GM23338 (cell line): ENCODE results near the gene PPFIA4. TPM values are rescaled to one million over a fixed set of nuclear protein-coding genes. Genes with fewer than 3 reads are reported as not detected.

Experiments used
- ATAC-seq: fragments of 200-7000 bp; cut with Tn5 transposase; 3 replicates; pipeline ENCODE4 v1.9.1; 2020
- DNase-seq: peaks from one replicate; pipeline ENCODE4 v3.0.0-alpha.2; 2015; ENCODE audit warnings: low spot score
- H2AFZ ChIP-seq: fragments of 200-600 bp; sonication (generic); 2 replicates; pipeline ENCODE4 v1.8.0; 2016; ENCODE audit warnings: antibody characterized with exemption, mild to moderate bottlenecking, moderate library complexity
- H3F3A ChIP-seq: fragments of 200-600 bp; sonication (generic); replicated peaks from 2 replicates; pipeline ENCODE4 v1.8.0; 2017; ENCODE audit warnings: antibody characterized with exemption, mixed run types, low read depth
- H3K27ac ChIP-seq: fragments of 200-600 bp; sonication (generic); 2 replicates; pipeline ENCODE4 v1.6.1; 2016; ENCODE audit warnings: low read depth
- H3K27me3 ChIP-seq: fragments of 200-600 bp; sonication (generic); 2 replicates; pipeline ENCODE4 v1.8.0; 2016; ENCODE audit warnings: mild to moderate bottlenecking, mixed run types, moderate library complexity; ENCODE audit not compliant: insufficient read depth
- H3K36me3 ChIP-seq: fragments of 200-600 bp; sonication (generic); 2 replicates; pipeline ENCODE4 v1.8.0; 2016; ENCODE audit warnings: mild to moderate bottlenecking; ENCODE audit not compliant: insufficient read depth
- H3K4me1 ChIP-seq: fragments of 200-600 bp; sonication (generic); 2 replicates; pipeline ENCODE4 v1.8.0; 2016; ENCODE audit warnings: mild to moderate bottlenecking, moderate library complexity; ENCODE audit not compliant: insufficient read depth
- H3K4me2 ChIP-seq: fragments of 200-600 bp; sonication (generic); 2 replicates; pipeline ENCODE4 v1.7.1; 2017; ENCODE audit warnings: mixed run types
- H3K4me3 ChIP-seq: fragments of 200-600 bp; sonication (generic); 2 replicates; pipeline ENCODE4 v1.6.1; 2016; ENCODE audit warnings: mixed run types
- H3K79me2 ChIP-seq: fragments of 200-600 bp; sonication (generic); replicated peaks from 2 replicates; pipeline ENCODE4 v1.8.0; 2017; ENCODE audit warnings: mild to moderate bottlenecking; ENCODE audit not compliant: insufficient read depth
- H3K9me2 ChIP-seq: fragments of 200-600 bp; sonication (generic); 2 replicates; pipeline ENCODE4 v1.8.0; 2017; ENCODE audit not compliant: insufficient read depth
- H4K20me1 ChIP-seq: fragments of 200-600 bp; sonication (generic); replicated peaks from 2 replicates; pipeline ENCODE4 v1.8.0; 2017; ENCODE audit warnings: mild to moderate bottlenecking; ENCODE audit not compliant: insufficient read depth
- H3K27ac Mint-ChIP-seq: 2 replicates; pipeline ENCODE4 v1.8.0; 2020; ENCODE audit warnings: inconsistent platforms, mild to moderate bottlenecking, moderate library complexity, mixed read lengths
- H3K27me3 Mint-ChIP-seq: 3 replicates; pipeline ENCODE4 v1.8.0; 2022; ENCODE audit warnings: low read depth, mild to moderate bottlenecking, moderate library complexity, mixed read lengths, inconsistent platforms; ENCODE audit not compliant: insufficient read depth, poor library complexity
- H3K36me3 Mint-ChIP-seq: 3 replicates; pipeline ENCODE4 v1.8.0; 2021; ENCODE audit warnings: low read depth, mild to moderate bottlenecking, inconsistent platforms, moderate library complexity, mixed read lengths
- H3K4me1 Mint-ChIP-seq: 3 replicates; pipeline ENCODE4 v1.8.0; 2020; ENCODE audit warnings: mild to moderate bottlenecking, inconsistent platforms, mixed read lengths
- H3K4me3 Mint-ChIP-seq: 3 replicates; pipeline ENCODE4 v1.8.0; 2021; ENCODE audit warnings: moderate library complexity, mild to moderate bottlenecking, inconsistent platforms, mixed read lengths
- H3K9me3 Mint-ChIP-seq: 3 replicates; pipeline ENCODE4 v1.8.0; 2020; ENCODE audit warnings: moderate library complexity, mild to moderate bottlenecking, inconsistent platforms, mixed read lengths
- CREB1 ChIP-seq: fragments of 250-450 bp; sonication (Bioruptor Pico); IDR thresholded peaks from 2 replicates; pipeline ENCODE4 v1.5.0; 2020; ENCODE audit warnings: low read depth, mild to moderate bottlenecking, moderate library complexity
- EZH2phosphoT487 ChIP-seq: fragments of 200-600 bp; sonication (generic); IDR thresholded peaks from one replicate; pipeline ENCODE4 v1.8.1; 2018; ENCODE audit warnings: antibody characterized with exemption; ENCODE audit not compliant: unreplicated experiment
- JUNB ChIP-seq: IDR thresholded peaks from one replicate; pipeline ENCODE4 v1.6.1; 2016; ENCODE audit warnings: antibody characterized with exemption; ENCODE audit not compliant: unreplicated experiment
- NANOG ChIP-seq: IDR thresholded peaks from 2 replicates; pipeline ENCODE4 v1.6.1; 2016; ENCODE audit warnings: antibody characterized with exemption, borderline replicate concordance
- STAT1 ChIP-seq: IDR thresholded peaks from one replicate; pipeline ENCODE4 v1.6.1; 2016; ENCODE audit warnings: antibody characterized with exemption; ENCODE audit not compliant: unreplicated experiment
- polyA plus RNA-seq: library from polyadenylated mRNA; unstranded; fragments of >200 nt; fragmentation: Nextera tagmentation; extraction: Ambion mirVana; gene quantifications from 2 replicates; pipeline ENCODE4 v1.2.1, GENCODE V29; 2016
- total RNA-seq: library from RNA; depleted of rRNA; stranded (reverse); fragments of >200 nt; shearing (Covaris generic); gene quantifications from 2 replicates; pipeline ENCODE4 v1.2.3, GENCODE V29; 2014
- TF ChIP-seq, protein P1 (sequence below): IDR thresholded peaks from one replicate; pipeline ENCODE4 v1.6.1; 2018; ENCODE audit warnings: antibody characterized with exemption; ENCODE audit not compliant: unreplicated experiment
- TF ChIP-seq, protein P2 (sequence below): IDR thresholded peaks from 2 replicates; pipeline ENCODE4 v1.6.1; 2016; ENCODE audit warnings: antibody characterized with exemption
- TF ChIP-seq, protein P3 (sequence below), 2 experiments: fragments of 200-600 bp in 1 of 2; sonication (generic) in 1 of 2; conservative IDR thresholded peaks; 2 replicates each; pipeline versions ENCODE4 v1.5.1 to v1.6.1; 2016 to 2017; ENCODE audit warnings: antibody characterized with exemption in 2 of 2, low read depth in 2 of 2, mild to moderate bottlenecking in 2 of 2, moderate library complexity in 1 of 2

The PPFIA4 gene
- total and polyA plus RNA-seq, 2 experiments from 2014 or later: 1.3 to 7.6 TPM

DNA sequence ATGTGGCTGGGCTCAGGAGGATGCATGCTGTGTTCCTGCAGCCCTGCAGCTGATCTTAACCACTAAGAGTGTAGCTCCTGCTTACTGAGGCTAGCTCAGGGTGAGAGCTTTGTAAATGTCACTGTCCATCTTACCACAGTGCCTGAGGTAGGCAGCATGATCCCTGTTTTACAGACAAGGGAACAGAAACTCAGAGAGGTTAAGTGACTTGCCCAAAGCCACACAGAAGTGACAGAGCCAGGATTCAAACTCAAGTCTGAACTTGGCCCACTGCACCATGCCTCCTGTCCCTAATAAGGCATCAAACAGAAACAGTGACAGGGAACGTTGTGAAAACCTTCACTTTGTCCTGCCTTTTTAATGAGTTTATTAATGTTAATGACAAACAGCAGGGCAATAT is 27.9 kb downstream of the PPFIA4 start (continued):
- TF ChIP-seq EZH2phosphoT487: no peak
- TF ChIP-seq CREB1 (CRISPR knock-in tag): no peak
- TF ChIP-seq, protein P1, sequence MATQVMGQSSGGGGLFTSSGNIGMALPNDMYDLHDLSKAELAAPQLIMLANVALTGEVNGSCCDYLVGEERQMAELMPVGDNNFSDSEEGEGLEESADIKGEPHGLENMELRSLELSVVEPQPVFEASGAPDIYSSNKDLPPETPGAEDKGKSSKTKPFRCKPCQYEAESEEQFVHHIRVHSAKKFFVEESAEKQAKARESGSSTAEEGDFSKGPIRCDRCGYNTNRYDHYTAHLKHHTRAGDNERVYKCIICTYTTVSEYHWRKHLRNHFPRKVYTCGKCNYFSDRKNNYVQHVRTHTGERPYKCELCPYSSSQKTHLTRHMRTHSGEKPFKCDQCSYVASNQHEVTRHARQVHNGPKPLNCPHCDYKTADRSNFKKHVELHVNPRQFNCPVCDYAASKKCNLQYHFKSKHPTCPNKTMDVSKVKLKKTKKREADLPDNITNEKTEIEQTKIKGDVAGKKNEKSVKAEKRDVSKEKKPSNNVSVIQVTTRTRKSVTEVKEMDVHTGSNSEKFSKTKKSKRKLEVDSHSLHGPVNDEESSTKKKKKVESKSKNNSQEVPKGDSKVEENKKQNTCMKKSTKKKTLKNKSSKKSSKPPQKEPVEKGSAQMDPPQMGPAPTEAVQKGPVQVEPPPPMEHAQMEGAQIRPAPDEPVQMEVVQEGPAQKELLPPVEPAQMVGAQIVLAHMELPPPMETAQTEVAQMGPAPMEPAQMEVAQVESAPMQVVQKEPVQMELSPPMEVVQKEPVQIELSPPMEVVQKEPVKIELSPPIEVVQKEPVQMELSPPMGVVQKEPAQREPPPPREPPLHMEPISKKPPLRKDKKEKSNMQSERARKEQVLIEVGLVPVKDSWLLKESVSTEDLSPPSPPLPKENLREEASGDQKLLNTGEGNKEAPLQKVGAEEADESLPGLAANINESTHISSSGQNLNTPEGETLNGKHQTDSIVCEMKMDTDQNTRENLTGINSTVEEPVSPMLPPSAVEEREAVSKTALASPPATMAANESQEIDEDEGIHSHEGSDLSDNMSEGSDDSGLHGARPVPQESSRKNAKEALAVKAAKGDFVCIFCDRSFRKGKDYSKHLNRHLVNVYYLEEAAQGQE: no peak
- TF ChIP-seq STAT1: no peak
- TF ChIP-seq, protein P2, sequence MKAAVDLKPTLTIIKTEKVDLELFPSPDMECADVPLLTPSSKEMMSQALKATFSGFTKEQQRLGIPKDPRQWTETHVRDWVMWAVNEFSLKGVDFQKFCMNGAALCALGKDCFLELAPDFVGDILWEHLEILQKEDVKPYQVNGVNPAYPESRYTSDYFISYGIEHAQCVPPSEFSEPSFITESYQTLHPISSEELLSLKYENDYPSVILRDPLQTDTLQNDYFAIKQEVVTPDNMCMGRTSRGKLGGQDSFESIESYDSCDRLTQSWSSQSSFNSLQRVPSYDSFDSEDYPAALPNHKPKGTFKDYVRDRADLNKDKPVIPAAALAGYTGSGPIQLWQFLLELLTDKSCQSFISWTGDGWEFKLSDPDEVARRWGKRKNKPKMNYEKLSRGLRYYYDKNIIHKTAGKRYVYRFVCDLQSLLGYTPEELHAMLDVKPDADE: no peak
- TF ChIP-seq JUNB: no peak

DNA sequence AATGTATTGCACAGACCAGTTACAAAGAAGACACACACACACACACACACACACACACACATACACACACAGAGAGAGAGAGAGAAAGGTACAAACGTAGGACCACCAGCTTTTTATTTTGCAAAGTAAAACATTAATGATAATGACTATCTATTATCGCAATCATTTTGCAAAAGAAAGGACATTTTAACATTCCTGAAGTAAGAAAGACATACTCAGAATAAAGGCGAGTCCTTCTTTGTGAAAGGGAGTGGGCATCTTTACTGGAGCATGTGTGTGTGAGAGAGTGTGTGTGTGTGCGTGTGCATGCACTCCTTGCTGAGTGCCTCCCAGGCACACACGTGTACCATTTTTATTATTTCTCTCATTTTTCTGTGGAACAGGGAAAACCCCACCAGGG is 28.4 kb downstream of the PPFIA4 start:
- Histone ChIP-seq H3K9me2 (no peaks in the 10 kb centered on the region), H4K20me1 (no peaks in the 10 kb centered on the region), H3K27me3 (no peaks in the 10 kb centered on the region), H2AFZ (no peak overlapping the region), H3K4me1 (peaks cover 43% of the 10 kb centered on the region), H3F3A (peaks cover 14% of the 10 kb centered on the region; the same call in 1 of the 2 replicates), H3K27ac (0 out of 2 replicates have a peak overlapping the region, but pooled peaks have one; percentile 65), H3K79me2 (no peaks in the 10 kb centered on the region), H3K4me3 (peak overlapping the region; percentile 2; the same call in 1 of the 2 replicates), H3K4me2 (peak overlapping the region; percentile 67), H3K36me3 (no peaks in the 10 kb centered on the region)
- Mint-ChIP-seq H3K4me3 (no peak overlapping the region), H3K9me3 (no peaks in the 10 kb centered on the region), H3K27ac (no peak overlapping the region), H3K36me3 (peaks cover 4% of the 10 kb centered on the region), H3K4me1 (peaks cover 54% of the 10 kb centered on the region), H3K27me3 (peaks cover 3% of the 10 kb centered on the region)
- TF ChIP-seq EZH2phosphoT487 (no peak), NANOG (peak; percentile 85)
- DNase-seq (no peak), ATAC-seq (no peak; the same call in 2 of the 3 replicates)

DNA sequence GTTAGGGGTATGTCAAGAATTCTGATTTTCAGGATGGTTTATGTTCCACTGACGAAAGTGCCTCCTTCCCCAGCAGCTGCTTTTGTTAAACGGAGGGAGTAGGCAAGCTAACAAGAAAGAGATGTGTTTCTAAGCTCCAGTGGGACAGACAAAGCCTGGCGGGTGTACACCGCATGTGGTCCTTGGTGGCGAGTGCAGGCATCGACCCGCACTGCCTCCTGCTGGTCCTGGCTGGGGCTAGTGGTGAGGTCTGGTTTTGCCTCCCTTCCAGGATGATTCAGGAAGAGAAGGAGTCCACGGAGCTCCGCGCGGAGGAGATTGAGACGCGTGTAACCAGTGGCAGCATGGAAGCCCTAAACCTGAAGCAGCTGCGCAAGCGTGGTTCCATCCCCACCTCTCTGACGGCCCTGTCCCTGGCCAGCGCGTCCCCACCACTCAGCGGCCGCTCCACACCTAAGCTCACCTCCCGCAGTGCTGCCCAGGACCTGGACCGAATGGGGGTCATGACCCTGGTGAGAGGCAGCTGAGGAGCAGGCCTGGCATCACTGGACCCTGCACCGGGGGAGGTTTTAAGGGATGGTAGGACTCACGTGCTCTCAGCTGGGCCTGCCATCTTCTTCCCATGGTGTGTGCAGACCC is 29.0 kb downstream of the PPFIA4 start:
- Mint-ChIP-seq H3K27me3 (peaks cover 3% of the 10 kb centered on the region), H3K9me3 (no peaks in the 10 kb centered on the region), H3K4me3 (no peak overlapping the region; the same call in 2 of the 3 replicates), H3K27ac (no peak overlapping the region), H3K36me3 (peaks cover 6% of the 10 kb centered on the region), H3K4me1 (peaks cover 54% of the 10 kb centered on the region)
- H3F3A ChIP-seq: peaks cover 14% of the 10 kb centered on the region; the same call in 1 of the 2 replicates
- no peaks in the 10 kb centered on the region for H3K36me3 ChIP-seq
- peaks cover 43% of the 10 kb centered on the region for H3K4me1 ChIP-seq
- H2AFZ ChIP-seq: no peak overlapping the region
- H3K4me3 ChIP-seq: peak overlapping the region; percentile 2; the same call in 1 of the 2 replicates
- H3K79me2 ChIP-seq: no peaks in the 10 kb centered on the region
- TF ChIP-seq, protein P3, sequence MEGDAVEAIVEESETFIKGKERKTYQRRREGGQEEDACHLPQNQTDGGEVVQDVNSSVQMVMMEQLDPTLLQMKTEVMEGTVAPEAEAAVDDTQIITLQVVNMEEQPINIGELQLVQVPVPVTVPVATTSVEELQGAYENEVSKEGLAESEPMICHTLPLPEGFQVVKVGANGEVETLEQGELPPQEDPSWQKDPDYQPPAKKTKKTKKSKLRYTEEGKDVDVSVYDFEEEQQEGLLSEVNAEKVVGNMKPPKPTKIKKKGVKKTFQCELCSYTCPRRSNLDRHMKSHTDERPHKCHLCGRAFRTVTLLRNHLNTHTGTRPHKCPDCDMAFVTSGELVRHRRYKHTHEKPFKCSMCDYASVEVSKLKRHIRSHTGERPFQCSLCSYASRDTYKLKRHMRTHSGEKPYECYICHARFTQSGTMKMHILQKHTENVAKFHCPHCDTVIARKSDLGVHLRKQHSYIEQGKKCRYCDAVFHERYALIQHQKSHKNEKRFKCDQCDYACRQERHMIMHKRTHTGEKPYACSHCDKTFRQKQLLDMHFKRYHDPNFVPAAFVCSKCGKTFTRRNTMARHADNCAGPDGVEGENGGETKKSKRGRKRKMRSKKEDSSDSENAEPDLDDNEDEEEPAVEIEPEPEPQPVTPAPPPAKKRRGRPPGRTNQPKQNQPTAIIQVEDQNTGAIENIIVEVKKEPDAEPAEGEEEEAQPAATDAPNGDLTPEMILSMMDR (conservative IDR thresholded peaks at IDR 0.05; ENCODE audit: low read depth in 2 of 2): peak; percentile 55 to 76
- no peak for TF ChIP-seq CREB1 (CRISPR knock-in tag)
- H3K27ac ChIP-seq: no peak overlapping the region
- no peaks in the 10 kb centered on the region for H3K9me2 ChIP-seq
- ATAC-seq (peak; percentile 82), DNase-seq (peak; percentile 75)
- H3K4me2 ChIP-seq: peak overlapping the region; percentile 67
- no peaks in the 10 kb centered on the region for H3K27me3 ChIP-seq
- no peaks in the 10 kb centered on the region for H4K20me1 ChIP-seq
